ENCODE data around the gene STAT5B. TPM values are rescaled to one million over a fixed set of nuclear protein-coding genes. Genes with fewer than 3 reads are reported as not detected.
A peak's percentile ranks its signal among the peaks of the same experiment; 100 is the strongest.

The STAT5B gene
- total and polyA plus RNA-seq, 9 of the 15 experiments (the other 6 are each of a cell fraction or from before 2014, with no cell fraction given), result 20.8 to 176 (median 92.4) TPM

- no peak for TF ChIP-seq STAG1 (CRISPR knock-in tag; IDR thresholded peaks at IDR 0.05; ENCODE audit: borderline replicate concordance)
- no peak for TF ChIP-seq ILK (tag; IDR thresholded peaks at IDR 0.05; ENCODE audit: borderline replicate concordance, low read depth)
- no peak for TF ChIP-seq GMEB1 (CRISPR knock-in tag; IDR thresholded peaks at IDR 0.05)
- peak; percentile 36; the same call in 1 of the 2 replicates for TF ChIP-seq BCOR (IDR thresholded peaks at IDR 0.05)
- TF ChIP-seq ZNF311 (CRISPR knock-in tag; IDR thresholded peaks at IDR 0.05), result no peak
- no peak for TF ChIP-seq RBM34 (IDR thresholded peaks at IDR 0.05; ENCODE audit: borderline replicate concordance, insufficient read depth, low read length)
- no peak for TF ChIP-seq ARID4B (CRISPR knock-in tag; IDR thresholded peaks at IDR 0.05)
- TF ChIP-seq NONO (IDR thresholded peaks at IDR 0.05; ENCODE audit: low read depth in 2 of 2, low read length in 1 of 2), result 0 out of 4 replicates have a peak, but pooled peaks of 1 of the 2 experiments have one; percentile 28
- TF ChIP-seq SMAD4 (CRISPR knock-in tag; conservative IDR thresholded peaks at IDR 0.05), result peak; percentile 41
- TF ChIP-seq ZNF124 (CRISPR knock-in tag; IDR thresholded peaks at IDR 0.05), result no peak
- peak; percentile 52; the same call in 1 of the 2 replicates for TF ChIP-seq ARID3A (IDR thresholded peaks at IDR 0.05; ENCODE audit: borderline replicate concordance, low read depth, low read length)
- TF ChIP-seq ZKSCAN3 (CRISPR knock-in tag; IDR thresholded peaks at IDR 0.05), result no peak
- TF ChIP-seq MAFG (tag; conservative IDR thresholded peaks at IDR 0.05), result peak; percentile 60
- TF ChIP-seq TRIM25 (IDR thresholded peaks at IDR 0.05; ENCODE audit: borderline replicate concordance), result no peak
- TF ChIP-seq HIVEP1 (CRISPR knock-in tag; IDR thresholded peaks at IDR 0.05), result no peak
- no peak for TF ChIP-seq THRAP3 (IDR thresholded peaks at IDR 0.05; ENCODE audit: borderline replicate concordance)
Measured at GRCh38 chr17:42266918-42267766, 9.0 kb downstream of the STAT5B start (continued).

All from K562 (cell line).